Astrocyte of the spinal cord (primary cell): ENCODE results near the gene FAM240B.
A peak's percentile ranks its signal among the peaks of the same experiment; 100 is the strongest.

ENCODE experiments used
- DNase-seq: peaks from one replicate; pipeline ENCODE4 v3.0.0; 2011; ENCODE audit warnings: low read depth, low spot score
- H3K4me3 ChIP-seq: 2 replicates; pipeline ENCODE4 v1.5.1; 2011; ENCODE audit warnings: low read depth, mild to moderate bottlenecking, low read length, moderate library complexity
- in situ Hi-C: cut with HindIII; loops from 2 replicates; pipeline ENCODE4 v1.10.0; 2017; ENCODE audit warnings: low sequenced_read_pairs
- TF ChIP-seq, protein P1 (sequence below): IDR thresholded peaks from 2 replicates; pipeline ENCODE4 v1.5.1; 2012; ENCODE audit warnings: low read depth, mild to moderate bottlenecking, low read length, inconsistent platforms

Gene FAM240B

DNA sequence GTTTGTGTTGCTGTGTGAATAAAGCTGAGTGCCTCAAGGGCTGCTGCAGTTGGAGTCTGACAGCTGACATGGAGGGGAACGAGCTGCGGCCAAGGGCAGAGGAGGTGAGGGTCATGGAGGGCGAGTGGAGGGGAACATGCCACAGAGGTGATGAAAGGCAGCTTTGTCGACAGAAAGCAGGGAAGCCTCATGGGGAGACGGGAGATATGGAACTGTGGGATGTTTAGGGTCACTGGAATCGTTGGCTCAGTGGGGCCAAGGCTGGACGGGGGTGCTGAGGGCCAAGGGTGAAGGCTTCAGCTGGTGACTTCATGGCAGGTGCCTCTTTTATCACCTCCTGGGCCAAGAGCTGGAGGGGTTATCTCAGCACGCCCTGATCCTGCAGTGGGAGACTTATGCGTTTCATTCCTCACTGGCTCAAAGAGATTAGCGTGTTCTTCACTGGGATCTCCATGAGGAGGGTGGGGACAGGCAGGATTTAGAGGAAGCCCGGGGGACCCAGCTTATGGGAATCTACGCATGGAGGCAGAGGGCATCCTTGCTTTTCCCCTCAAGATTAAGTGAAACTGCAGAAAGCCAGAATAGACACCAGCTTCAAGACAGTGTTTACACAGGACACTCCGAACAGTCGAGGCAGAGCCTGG, 42.2 kb downstream of the FAM240B start:
- in situ Hi-C loops = no loop called here
- no peak overlapping the region for H3K4me3 ChIP-seq
- DNase-seq = no peak
- TF ChIP-seq, protein P1, sequence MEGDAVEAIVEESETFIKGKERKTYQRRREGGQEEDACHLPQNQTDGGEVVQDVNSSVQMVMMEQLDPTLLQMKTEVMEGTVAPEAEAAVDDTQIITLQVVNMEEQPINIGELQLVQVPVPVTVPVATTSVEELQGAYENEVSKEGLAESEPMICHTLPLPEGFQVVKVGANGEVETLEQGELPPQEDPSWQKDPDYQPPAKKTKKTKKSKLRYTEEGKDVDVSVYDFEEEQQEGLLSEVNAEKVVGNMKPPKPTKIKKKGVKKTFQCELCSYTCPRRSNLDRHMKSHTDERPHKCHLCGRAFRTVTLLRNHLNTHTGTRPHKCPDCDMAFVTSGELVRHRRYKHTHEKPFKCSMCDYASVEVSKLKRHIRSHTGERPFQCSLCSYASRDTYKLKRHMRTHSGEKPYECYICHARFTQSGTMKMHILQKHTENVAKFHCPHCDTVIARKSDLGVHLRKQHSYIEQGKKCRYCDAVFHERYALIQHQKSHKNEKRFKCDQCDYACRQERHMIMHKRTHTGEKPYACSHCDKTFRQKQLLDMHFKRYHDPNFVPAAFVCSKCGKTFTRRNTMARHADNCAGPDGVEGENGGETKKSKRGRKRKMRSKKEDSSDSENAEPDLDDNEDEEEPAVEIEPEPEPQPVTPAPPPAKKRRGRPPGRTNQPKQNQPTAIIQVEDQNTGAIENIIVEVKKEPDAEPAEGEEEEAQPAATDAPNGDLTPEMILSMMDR = no peak

DNA sequence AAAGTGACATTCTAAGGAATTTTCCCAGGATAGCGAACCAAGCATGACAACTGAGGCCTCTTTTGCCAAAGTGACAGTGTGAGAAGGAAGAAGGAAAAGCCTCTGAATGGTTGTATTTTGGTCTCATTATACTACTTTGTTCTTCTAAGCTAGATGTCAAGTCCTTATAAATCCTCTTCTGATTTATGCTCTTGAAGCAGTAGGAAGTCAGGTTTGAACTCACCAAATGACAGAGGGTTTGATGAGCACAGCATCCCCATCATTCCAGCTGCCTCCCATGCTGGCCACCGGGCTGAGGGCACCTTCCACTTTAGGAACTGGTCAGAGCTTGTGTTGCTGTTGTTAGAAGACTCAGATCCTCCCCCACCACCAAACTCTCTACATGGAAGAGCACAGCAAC, 44.1 kb downstream of the FAM240B start:
- in situ Hi-C loops = no loop called here
- TF ChIP-seq, protein P1 = no peak
- no peak for DNase-seq

DNA sequence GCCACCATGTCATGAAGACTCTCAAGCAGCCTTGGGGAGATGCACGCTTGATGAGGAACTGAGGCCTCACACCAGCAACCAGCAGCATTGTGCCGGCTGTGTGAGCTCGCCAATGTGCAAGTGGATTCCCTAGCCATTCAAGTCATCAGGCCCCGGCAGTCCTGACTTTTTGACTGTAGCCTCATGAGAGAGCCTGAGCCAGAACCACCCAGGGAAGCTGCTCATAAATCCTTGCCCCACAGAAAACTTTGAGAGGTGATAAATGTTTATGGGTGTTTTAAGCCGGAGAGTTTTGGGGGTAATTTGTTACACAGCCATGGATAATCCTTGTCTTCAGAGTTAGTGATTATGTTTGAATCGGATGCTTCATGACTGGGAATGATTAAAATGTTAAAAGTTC, 44.7 kb downstream of the FAM240B start:
- no peak overlapping the region for H3K4me3 ChIP-seq
- TF ChIP-seq, protein P1 = no peak
- in situ Hi-C loops = no loop called here
- DNase-seq = no peak

More for the DNA sequence above, 44.1 kb downstream of the FAM240B start:
- H3K4me3 ChIP-seq = no peak overlapping the region

DNA sequence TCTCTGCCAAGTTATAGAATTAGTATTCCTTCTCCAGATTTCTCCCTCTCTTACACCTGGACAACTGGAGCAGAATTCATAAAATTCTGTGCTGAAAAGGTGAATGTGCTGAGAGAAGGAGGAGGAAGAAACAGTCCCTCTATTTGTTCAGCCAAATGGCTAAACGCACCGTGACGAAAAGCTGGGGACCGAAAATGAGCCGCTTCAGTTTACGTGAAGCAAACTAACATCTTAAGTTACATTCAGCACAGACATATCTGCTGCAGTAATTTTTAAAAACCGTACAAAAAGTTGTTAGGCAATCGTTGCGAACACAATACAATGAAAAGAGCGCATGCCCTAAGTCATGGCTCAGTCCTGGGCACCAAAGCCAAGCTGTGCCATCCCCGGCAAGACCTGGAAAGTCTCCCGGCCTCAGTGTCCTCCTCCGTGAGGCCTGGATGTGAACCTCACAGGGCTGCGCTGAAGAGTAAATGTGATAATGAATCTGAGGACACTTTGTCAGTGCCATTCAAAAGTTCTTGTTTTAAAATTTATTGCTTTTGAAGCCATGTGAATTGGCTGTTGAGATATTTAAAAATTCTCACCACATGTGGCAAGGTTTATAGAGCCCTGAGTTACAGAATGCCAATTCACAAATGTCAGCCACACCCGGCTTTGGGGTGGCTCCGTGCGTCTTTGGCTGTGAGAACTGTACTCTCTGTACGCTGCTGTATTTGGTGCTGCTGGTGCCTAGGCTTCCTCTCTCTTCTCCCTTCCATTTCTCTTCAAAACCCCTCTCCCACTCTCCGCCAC, 46.3 kb downstream of the FAM240B start:
- TF ChIP-seq, protein P1 = no peak

DNA sequence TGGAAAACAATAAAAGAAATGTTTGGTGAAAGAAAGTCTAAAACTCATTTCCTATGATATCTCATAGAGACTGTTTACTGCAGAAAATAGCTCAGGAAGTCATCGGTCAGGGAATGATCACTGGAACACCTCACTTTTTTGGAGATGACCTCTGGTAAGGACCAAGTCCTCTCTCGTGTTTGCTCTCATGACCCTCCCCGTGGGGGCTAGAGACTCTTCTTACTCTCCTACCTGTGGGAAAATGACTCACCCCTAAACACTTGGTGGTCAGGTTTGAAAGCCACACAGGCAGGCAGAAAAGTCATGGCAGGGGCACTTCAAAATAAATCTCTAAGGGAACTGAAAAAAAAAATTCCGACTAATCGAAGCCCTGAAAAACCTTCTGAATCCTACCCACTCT, 48.2 kb downstream of the FAM240B start:
- TF ChIP-seq, protein P1 = no peak
- in situ Hi-C loops = no loop called here
- no peak overlapping the region for H3K4me3 ChIP-seq
- DNase-seq = peak; percentile 11

More for the DNA sequence above, 46.3 kb downstream of the FAM240B start:
- in situ Hi-C loops = no loop called here
- no peak overlapping the region for H3K4me3 ChIP-seq
- DNase-seq = no peak

DNA sequence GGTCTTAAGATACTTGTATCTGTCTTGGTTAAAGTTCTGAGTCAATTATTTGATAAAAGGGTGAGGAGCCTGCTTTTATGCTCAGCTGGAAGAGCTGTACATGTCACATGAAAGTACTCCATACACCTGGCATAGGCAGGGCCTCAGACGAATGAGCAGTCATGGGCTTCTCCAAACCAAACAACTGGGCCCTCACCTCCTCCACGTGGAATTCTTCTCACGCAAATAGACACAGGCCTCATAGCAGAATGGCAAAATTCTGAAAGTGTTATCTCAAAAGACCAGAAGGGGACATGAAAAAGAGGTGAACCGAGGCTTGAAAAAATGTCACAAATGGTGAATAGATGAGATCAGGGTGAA, 48.6 kb downstream of the FAM240B start:
- in situ Hi-C loops = no loop called here
- TF ChIP-seq, protein P1 = no peak
- H3K4me3 ChIP-seq = no peak overlapping the region
- DNase-seq = no peak
